ENCODE data around the gene XRCC6. TPM values are rescaled to one million over a fixed set of nuclear protein-coding genes. Genes with fewer than 3 reads are reported as not detected.
A peak's percentile ranks its signal among the peaks of the same experiment; 100 is the strongest.

XRCC6 gene
- total and polyA plus RNA-seq, 9 of the 15 experiments (the other 6 are each of a cell fraction or from before 2014, with no cell fraction given) = 151 to 440 (median 318) TPM

GRCh38 chr22:41688365-41689211 lies 67.5 kb downstream of the XRCC6 start, which contains the start of gene SNU13 (continued):
- TF ChIP-seq ZNF589 (CRISPR knock-in tag; IDR thresholded peaks at IDR 0.05; ENCODE audit: low read depth) (no peak), ZNF146 (CRISPR knock-in tag; IDR thresholded peaks at IDR 0.05; ENCODE audit: unreplicated experiment) (no peak), GTF2F1 (IDR thresholded peaks at IDR 0.05; ENCODE audit: low read depth, low read length) (no peak), EP300 (IDR thresholded peaks at IDR 0.05; ENCODE audit: low read length) (no peak), RREB1 (CRISPR knock-in tag; IDR thresholded peaks at IDR 0.05) (no peak), MEIS2 (IDR thresholded peaks at IDR 0.05; ENCODE audit: partially characterized antibody) (peak; percentile 10), PPARD (CRISPR knock-in tag; IDR thresholded peaks at IDR 0.05) (no peak), ZNF395 (CRISPR knock-in tag; IDR thresholded peaks at IDR 0.05) (no peak), NR4A1 (CRISPR knock-in tag; IDR thresholded peaks at IDR 0.05) (no peak), NR4A1 (tag; IDR thresholded peaks at IDR 0.05) (no peak), CBX8 (IDR thresholded peaks at IDR 0.05; ENCODE audit: borderline replicate concordance, extremely low read depth, low read depth, low read length, poor library complexity, severe bottlenecking) (no peak), TCF7L2 (IDR thresholded peaks at IDR 0.05; ENCODE audit: low read depth, low read length) (no peak), GABPA (tag; conservative IDR thresholded peaks at IDR 0.05; ENCODE audit: low read depth) (peak; percentile 94), BHLHE40 (IDR thresholded peaks at IDR 0.05; ENCODE audit: low read length) (peak; percentile 87), NFE2 (IDR thresholded peaks at IDR 0.05; ENCODE audit: low read depth) (no peak), TAF9B (IDR thresholded peaks at IDR 0.05; ENCODE audit: partially characterized antibody) (peak; percentile 72), RBM34 (IDR thresholded peaks at IDR 0.05; ENCODE audit: borderline replicate concordance, insufficient read depth, low read length) (no peak), ZNF311 (CRISPR knock-in tag; IDR thresholded peaks at IDR 0.05) (no peak), ZNF583 (CRISPR knock-in tag; IDR thresholded peaks at IDR 0.05) (no peak), ZNF584 (CRISPR knock-in tag; IDR thresholded peaks at IDR 0.05; ENCODE audit: low read depth) (no peak), ZSCAN32 (CRISPR knock-in tag; IDR thresholded peaks at IDR 0.05) (no peak), SRSF1 (IDR thresholded peaks at IDR 0.05; ENCODE audit: low read depth, low read length) (no peak), U2AF2 (optimal IDR thresholded peaks at IDR 0.05; ENCODE audit: low read depth, low read length) (no peak)

All from K562 (cell line).